GM20000 (cell line): ENCODE results near the gene CCP110.

ENCODE experiments used
- DNase-seq: peaks from one replicate; pipeline ENCODE4 v3.0.0; 2012; ENCODE audit warnings: low spot score
- CTCF ChIP-seq: IDR thresholded peaks from 2 replicates; pipeline ENCODE4 v1.5.1; 2012; ENCODE audit warnings: mild to moderate bottlenecking, control low read depth; ENCODE audit errors: extremely low read depth, missing control alignments

Gene CCP110

GRCh38 chr16:19482291-19482690 lies 41.5 kb upstream of the CCP110 start:
- no peak for TF ChIP-seq CTCF
- DNase-seq, result no peak

GRCh38 chr16:19484096-19484495 lies 39.6 kb upstream of the CCP110 start:
- no peak for DNase-seq
- no peak for TF ChIP-seq CTCF

GRCh38 chr16:19485611-19486010 lies 38.1 kb upstream of the CCP110 start:
- TF ChIP-seq CTCF, result no peak
- DNase-seq, result no peak

- no peak for TF ChIP-seq CTCF
- DNase-seq, result no peak
Observed at GRCh38 chr16:19486051-19486450, 37.7 kb upstream of the CCP110 start.

- TF ChIP-seq CTCF, result no peak
- no peak for DNase-seq
Observed at GRCh38 chr16:19486750-19487325, 36.9 kb upstream of the CCP110 start.

- no peak for DNase-seq
- no peak for TF ChIP-seq CTCF
Observed at GRCh38 chr16:19488213-19488640, 35.5 kb upstream of the CCP110 start.

GRCh38 chr16:19490619-19491018 lies 33.1 kb upstream of the CCP110 start:
- DNase-seq, result no peak

More at GRCh38 chr16:19490619-19491018, 33.1 kb upstream of the CCP110 start:
- no peak for TF ChIP-seq CTCF
